MM.1S (cell line): Measurements from ENCODE around the gene AKAP6.

Experiments
- EZH2phosphoT487 ChIP-seq: fragments of 300-600 bp; sonication (generic); IDR thresholded peaks from 2 replicates; pipeline ENCODE4 v1.6.1; 2018; ENCODE audit warnings: antibody characterized with exemption, low read length
- TF ChIP-seq, protein P1 (sequence below): fragments of 300-600 bp; sonication (generic); IDR thresholded peaks from 2 replicates; pipeline ENCODE4 v1.5.1; 2016; ENCODE audit warnings: antibody characterized with exemption, low read length, mixed read lengths

GRCh38 chr14:32422440-32422839 lies 93.3 kb downstream of the AKAP6 start:
- TF ChIP-seq, protein P1, sequence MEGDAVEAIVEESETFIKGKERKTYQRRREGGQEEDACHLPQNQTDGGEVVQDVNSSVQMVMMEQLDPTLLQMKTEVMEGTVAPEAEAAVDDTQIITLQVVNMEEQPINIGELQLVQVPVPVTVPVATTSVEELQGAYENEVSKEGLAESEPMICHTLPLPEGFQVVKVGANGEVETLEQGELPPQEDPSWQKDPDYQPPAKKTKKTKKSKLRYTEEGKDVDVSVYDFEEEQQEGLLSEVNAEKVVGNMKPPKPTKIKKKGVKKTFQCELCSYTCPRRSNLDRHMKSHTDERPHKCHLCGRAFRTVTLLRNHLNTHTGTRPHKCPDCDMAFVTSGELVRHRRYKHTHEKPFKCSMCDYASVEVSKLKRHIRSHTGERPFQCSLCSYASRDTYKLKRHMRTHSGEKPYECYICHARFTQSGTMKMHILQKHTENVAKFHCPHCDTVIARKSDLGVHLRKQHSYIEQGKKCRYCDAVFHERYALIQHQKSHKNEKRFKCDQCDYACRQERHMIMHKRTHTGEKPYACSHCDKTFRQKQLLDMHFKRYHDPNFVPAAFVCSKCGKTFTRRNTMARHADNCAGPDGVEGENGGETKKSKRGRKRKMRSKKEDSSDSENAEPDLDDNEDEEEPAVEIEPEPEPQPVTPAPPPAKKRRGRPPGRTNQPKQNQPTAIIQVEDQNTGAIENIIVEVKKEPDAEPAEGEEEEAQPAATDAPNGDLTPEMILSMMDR = no peak
- TF ChIP-seq EZH2phosphoT487 = no peak
